Measurements from ENCODE around the gene MZF1.

DNA sequence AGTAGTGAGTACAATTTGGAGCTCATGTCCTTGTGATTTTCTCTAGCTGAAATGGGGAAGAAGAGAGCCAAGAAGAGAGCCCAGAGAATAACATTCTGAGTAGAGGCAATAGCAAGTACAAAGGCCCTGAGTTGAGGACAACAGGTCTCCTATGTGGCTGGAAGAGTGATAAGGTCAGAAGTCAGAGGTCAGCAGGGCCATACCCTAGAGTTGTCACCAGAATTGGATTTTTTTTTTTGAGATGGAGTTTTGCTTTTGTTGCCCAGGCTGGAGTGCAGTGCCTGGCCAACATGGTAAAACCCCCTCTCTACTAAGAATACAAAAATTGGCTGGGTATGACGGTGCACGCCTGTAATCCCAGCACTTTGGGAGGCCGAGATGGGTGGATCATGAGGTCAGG lies 37.3 kb downstream of the MZF1 start:
- TF ChIP-seq, protein P1, sequence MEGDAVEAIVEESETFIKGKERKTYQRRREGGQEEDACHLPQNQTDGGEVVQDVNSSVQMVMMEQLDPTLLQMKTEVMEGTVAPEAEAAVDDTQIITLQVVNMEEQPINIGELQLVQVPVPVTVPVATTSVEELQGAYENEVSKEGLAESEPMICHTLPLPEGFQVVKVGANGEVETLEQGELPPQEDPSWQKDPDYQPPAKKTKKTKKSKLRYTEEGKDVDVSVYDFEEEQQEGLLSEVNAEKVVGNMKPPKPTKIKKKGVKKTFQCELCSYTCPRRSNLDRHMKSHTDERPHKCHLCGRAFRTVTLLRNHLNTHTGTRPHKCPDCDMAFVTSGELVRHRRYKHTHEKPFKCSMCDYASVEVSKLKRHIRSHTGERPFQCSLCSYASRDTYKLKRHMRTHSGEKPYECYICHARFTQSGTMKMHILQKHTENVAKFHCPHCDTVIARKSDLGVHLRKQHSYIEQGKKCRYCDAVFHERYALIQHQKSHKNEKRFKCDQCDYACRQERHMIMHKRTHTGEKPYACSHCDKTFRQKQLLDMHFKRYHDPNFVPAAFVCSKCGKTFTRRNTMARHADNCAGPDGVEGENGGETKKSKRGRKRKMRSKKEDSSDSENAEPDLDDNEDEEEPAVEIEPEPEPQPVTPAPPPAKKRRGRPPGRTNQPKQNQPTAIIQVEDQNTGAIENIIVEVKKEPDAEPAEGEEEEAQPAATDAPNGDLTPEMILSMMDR (conservative IDR thresholded peaks at IDR 0.05 in 1 of 2, IDR thresholded peaks at IDR 0.05 in 1 of 2; ENCODE audit: low read depth in 1 of 2, low read length in 2 of 2) = no peak
- no peak for TF ChIP-seq EZH2 (IDR thresholded peaks at IDR 0.05; ENCODE audit: low read length, missing control alignments)

Data from fibroblast of lung (primary cell).